HG03457 (cell line): ENCODE results near the gene SMARCD2.

ENCODE experiments used
- ATAC-seq: cut with Tn5 transposase; IDR thresholded peaks from one replicate; pipeline ENCODE4 v1.9.1; 2021; ENCODE audit warnings: moderate number of reproducible peaks; ENCODE audit not compliant: unreplicated experiment

SMARCD2 gene

DNA sequence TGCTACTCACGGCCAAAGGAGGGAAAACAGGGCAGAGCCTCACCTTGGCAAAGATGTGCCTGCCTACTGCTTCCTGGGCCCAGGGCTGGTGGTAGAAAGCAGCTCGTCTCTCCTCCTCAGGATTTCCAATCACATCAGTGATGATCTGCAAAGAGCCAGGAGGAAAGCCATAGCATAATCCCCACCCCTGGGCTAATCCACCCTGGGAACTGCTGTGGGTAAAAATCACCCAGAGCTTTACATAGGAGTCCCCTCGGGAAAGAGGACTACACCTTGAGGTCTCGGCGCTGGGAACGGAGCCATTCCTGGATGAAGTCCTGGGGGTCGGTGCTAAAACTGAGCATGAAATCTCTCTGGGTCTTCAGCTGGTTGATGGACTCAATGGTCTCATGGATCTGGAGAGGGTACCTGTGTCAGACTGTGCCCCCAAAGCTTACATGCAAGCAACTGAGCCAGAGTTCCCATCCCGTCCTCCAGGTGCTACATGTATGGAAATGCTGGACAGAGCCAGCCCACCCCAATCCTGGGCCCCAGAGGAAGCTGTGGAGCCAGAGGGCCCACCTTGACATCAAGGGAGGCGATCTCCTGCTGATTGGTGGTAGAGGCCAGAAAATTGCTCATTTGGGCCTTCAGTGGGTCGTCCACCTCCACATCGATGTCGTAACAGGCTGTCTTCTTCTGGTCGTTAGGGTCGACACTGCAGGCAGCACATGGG lies 9.3 kb downstream of the SMARCD2 start:
- no peak for ATAC-seq

DNA sequence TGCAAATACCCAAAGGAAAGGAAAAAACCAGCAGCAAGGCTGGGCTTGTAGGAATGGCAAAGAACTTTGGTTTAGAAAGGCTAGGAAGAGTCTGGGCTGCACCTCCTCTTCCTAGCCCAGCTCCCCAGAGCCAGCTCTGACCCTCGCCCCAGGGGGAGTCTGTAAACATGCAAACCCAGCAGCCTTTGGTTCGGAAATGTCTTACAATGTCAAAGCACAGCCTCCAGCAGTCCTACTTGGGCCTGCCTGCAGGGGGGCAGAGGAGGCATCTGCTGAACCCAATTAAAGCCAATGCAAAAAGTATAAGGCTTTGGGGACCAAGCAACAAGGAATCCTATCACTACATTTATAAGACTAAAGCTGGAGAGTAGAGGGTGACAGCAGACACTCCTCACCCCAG lies 10.0 kb downstream of the SMARCD2 start:
- ATAC-seq: no peak

DNA sequence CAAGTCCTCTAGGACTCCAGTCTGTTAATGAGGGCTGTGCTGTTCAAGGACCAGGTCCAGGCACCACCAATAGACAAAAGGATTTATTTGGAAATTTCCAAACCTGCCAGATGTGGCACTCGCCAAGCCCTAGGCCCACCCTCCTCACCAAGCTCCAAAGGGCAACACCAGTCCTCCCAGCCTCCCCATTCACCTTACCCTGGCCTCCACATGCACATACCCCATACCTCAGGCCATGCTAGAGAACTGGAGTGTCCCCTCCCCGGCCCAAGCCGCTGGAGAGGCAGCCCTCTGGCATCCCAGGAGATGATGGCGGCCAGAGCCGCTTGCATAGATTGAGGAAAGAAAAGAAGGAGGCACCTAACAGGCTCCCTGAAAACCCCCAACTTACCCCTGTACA lies 10.5 kb downstream of the SMARCD2 start:
- no peak for ATAC-seq

DNA sequence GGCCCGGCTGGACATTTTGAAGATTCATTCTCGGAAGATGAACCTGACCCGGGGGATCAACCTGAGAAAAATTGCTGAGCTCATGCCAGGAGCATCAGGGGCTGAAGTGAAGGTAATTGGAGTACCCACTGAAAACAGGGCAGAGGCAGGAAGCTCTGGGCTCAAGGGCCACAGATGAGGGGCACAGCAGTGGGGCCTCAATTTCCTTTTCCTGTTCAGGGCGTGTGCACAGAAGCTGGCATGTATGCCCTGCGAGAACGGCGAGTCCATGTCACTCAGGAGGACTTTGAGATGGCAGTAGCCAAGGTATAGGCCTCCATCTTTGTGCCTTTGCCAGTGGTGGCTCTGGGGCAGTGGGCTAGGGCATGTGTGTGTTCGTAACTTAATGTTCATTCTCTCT lies 11.0 kb downstream of the SMARCD2 start:
- ATAC-seq: no peak

- no peak for ATAC-seq
Measured at GRCh38 chr17:63830904-63831491, 11.5 kb downstream of the SMARCD2 start.

GRCh38 chr17:63830278-63830677 lies 12.2 kb downstream of the SMARCD2 start:
- no peak for ATAC-seq

DNA sequence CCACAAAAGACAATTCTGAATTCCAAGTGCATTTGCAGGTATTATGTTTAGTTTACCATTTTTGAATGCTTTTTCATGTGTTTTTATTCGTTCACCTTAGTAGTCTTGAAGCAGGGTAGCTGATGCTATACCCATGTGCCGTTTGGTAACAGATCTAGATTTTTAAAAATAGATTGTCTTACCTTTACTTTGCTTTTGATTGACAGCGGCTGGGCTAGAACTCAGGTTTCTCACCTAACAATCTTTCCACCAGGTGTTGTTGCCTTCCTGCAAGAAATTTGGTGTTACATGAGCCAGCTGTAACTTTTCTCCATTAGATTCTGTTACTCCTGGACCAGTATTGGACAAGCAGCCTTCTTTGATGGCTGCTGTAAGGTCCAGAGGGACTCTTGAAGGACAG lies 13.5 kb downstream of the SMARCD2 start:
- ATAC-seq: no peak

GRCh38 chr17:63827801-63828221 lies 14.7 kb downstream of the SMARCD2 start:
- no peak for ATAC-seq

DNA sequence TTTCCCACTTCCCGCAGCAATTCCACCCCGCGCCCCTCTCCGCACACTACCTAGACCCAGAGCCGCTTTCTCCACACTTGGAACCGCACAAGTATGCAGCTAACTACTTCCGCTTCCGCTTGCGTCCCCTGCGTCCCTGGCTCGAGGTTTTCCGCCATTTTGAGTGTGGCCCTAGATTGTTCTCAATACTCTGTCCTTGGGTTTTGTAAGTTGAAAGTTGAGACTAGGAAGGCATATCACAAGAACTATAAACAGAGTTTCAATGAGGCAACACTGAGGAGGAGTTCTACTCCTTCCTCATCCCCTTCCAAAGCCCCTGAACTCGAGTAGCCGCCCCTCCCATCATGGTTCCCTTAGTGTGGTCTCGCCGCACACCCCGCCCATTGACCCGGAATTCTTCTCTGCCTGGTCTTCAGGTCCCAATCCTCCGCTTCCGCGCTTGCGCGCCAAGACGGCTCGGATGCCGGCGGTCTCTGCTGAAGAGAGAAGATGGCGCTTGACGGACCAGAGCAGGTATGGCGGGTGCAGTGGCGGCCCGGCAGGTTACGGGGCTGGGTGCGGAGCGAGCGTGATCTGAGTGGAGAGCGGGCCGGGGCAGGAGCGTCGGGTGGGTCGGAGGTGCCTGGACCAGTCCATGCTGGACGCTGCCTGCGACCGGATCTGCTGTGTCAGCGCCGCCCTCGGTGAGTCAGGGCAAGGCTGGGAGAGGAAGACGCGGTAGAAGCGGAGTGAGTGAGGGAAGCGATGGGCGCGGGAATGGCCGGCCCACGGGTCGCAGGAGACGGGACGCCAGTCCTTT lies 15.3 kb downstream of the SMARCD2 start, which contains the start of the genes FTSJ3 and PSMC5:
TSS of gene FTSJ3 (minus strand) at position 662 of the 799 bp plus-strand sequence. CDS start 761 bp downstream, outside the sequence.
TSS of gene PSMC5 (plus strand) at position 430 of the 799 bp plus-strand sequence. CDS start at position 490, 60 bp downstream.
- peak; percentile 69 for ATAC-seq

- ATAC-seq: no peak
Measured at GRCh38 chr17:63826468-63827001, 15.9 kb downstream of the SMARCD2 start.

DNA sequence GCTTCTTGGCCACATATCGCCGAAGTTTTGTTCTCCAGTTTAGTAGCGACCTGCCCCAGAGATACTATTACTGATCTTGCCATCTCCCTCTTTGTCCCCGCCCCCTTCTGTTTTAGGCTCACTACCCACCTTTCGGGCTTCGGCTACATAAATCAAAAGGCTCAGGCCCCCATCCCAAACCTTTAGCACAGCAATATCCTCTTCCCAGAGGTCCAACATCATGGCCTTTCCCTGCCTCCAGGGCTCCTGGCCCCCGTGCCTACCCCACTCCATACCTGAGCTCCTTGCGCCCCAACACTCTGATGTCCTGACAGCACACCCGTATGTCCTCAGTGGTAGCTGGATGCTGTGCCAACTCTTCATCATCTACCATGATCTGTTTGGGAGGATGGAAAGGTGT lies 18.1 kb downstream of the SMARCD2 start:
- ATAC-seq: no peak

DNA sequence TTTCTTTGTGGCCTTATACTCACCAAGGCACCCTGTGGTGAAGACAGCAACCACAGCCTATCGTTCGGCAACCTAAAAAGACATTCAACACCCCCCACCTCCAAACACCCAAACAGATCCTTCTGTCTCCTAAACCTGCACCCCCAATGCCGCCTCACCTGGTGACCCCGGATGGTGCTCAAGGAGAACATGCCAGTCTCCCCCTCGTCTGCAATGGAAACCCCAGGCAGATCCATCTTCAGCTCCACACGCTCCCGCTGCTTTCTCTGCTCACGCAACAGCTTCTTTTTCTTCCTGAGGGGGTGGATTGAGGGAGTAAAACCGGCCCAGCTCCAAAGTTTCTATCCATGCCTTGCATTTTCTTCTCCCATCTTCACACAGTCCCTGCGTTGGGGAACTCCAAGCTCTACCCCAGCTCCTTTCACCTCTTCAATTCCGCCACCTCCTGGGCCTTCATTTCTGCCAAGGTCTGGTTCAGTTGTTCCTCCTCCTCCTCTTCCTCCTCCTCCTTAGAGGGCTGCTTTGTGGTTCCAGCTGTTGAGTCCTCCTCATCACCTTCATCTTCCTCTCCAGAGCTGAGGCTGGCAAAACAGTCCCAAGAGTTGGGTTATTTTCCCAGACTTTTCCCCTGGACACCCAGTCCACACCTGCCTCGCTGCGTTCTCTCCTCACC lies 18.7 kb downstream of the SMARCD2 start:
- ATAC-seq: no peak

GRCh38 chr17:63822537-63822936 lies 19.9 kb downstream of the SMARCD2 start:
- ATAC-seq: no peak

GRCh38 chr17:63821804-63822203 lies 20.7 kb downstream of the SMARCD2 start:
- no peak for ATAC-seq

DNA sequence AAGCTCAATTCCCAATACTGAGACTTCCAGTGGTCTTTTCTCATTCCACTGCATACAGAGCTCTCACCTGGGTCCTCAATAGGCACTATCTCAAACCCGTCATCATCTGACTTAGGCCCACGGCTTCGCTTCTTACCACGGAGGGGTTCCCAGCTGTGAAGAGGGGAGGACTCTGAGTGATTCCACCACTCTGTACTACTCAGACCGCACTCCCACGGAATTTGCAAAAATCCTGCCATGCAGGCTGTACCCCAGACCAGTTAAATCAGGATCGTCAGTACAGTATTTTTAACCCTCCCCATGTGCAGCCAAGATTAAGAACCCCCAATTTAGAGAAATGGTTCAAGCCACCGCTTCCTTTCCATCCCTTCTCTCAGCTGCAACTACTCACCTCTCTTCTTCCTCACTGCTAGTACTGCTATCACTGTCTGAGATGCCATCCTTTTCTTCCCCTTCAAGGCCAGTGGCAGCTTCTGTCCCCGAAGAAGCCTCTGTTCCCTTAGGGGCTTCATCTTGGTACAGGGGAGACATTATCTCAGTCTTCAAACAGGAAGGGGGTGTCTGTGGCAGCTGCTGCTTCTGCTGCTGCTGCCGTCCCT lies 21.4 kb downstream of the SMARCD2 start:
- ATAC-seq: no peak

GRCh38 chr17:63819585-63820537 lies 22.6 kb downstream of the SMARCD2 start:
- no peak for ATAC-seq

GRCh38 chr17:63819131-63819530 lies 23.4 kb downstream of the SMARCD2 start:
- no peak for ATAC-seq

DNA sequence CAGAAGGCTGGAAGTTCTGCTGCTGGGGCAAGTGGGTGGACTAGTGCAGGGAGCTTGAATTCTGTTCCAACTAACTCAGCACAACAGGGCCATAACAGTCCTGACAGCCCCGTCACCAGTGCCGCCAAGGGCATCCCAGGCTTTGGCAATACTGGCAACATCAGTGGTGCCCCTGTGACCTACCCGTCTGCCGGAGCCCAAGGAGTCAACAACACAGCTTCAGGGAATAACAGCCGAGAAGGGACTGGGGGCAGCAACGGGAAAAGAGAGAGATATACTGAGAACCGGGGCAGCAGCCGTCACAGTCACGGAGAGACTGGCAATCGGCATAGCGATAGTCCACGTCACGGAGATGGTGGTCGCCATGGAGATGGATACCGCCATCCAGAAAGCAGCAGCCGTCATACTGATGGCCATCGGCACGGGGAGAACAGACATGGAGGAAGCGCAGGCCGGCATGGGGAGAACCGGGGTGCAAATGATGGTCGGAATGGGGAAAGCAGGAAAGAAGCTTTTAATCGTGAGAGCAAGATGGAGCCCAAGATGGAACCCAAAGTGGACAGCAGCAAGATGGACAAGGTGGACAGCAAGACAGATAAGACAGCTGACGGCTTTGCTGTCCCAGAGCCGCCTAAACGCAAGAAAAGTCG lies 24.6 kb downstream of the SMARCD2 start:
- ATAC-seq: no peak

- no peak for ATAC-seq
Measured at GRCh38 chr17:63816669-63817068, 25.8 kb downstream of the SMARCD2 start.
